ENCODE results near the gene DPH2.

Gene DPH2

DNA sequence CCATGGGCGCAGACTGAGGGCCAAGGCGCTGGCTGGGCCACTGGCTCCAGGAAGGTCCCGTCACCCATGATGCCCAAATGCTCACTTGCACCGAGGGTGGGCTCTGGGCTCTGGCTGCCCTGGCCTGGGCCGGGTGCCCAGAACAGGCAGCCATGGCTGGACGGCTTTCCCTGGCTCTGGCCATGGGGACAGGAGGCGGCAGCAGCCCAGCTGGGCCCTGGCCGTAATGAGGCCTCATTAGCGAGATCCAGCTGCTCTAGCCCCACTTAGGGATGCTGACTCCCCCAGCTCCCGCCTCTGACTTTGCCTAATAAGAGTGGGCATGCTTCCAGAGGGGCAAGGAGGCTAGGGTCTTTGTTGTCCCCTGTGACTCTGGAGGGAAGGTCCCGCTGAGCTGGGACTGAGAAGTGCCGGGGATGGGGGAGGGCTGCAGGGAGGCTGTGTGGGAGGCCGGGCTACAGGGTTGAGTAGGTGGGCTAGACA is 49.7 kb downstream of the DPH2 start:
- H3K4me3 ChIP-seq (ENCODE audit: low read length), result no peak overlapping the region
- H3K4me2 ChIP-seq (ENCODE audit: low read length), result no peak overlapping the region
- no peak overlapping the region for H2AFZ ChIP-seq (ENCODE audit: low read depth, low read length)
- no peaks in the 10 kb centered on the region for H3K27me3 ChIP-seq (ENCODE audit: low read depth, low read length)
- H3K79me2 ChIP-seq (ENCODE audit: low read length), result no peaks in the 10 kb centered on the region
- H4K20me1 ChIP-seq (ENCODE audit: insufficient read depth, low read length), result no peaks in the 10 kb centered on the region
- H3K36me3 ChIP-seq (replicated peaks; ENCODE audit: low read depth, low read length), result no peaks in the 10 kb centered on the region
- no peak overlapping the region for H3K27ac ChIP-seq (ENCODE audit: low read length)
- H3K9me3 ChIP-seq (ENCODE audit: insufficient read depth, low read length), result no peaks in the 10 kb centered on the region
- no peak for TF ChIP-seq EZH2phosphoT487 (IDR thresholded peaks at IDR 0.05; ENCODE audit: low read depth)
- TF ChIP-seq, protein P1, sequence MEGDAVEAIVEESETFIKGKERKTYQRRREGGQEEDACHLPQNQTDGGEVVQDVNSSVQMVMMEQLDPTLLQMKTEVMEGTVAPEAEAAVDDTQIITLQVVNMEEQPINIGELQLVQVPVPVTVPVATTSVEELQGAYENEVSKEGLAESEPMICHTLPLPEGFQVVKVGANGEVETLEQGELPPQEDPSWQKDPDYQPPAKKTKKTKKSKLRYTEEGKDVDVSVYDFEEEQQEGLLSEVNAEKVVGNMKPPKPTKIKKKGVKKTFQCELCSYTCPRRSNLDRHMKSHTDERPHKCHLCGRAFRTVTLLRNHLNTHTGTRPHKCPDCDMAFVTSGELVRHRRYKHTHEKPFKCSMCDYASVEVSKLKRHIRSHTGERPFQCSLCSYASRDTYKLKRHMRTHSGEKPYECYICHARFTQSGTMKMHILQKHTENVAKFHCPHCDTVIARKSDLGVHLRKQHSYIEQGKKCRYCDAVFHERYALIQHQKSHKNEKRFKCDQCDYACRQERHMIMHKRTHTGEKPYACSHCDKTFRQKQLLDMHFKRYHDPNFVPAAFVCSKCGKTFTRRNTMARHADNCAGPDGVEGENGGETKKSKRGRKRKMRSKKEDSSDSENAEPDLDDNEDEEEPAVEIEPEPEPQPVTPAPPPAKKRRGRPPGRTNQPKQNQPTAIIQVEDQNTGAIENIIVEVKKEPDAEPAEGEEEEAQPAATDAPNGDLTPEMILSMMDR (IDR thresholded peaks at IDR 0.05; ENCODE audit: low read depth, low read length), result no peak
- no peak overlapping the region for H3K9ac ChIP-seq (ENCODE audit: low read length)
- peaks cover 2% of the 10 kb centered on the region for H3K4me1 ChIP-seq (ENCODE audit: low read length)

DNA sequence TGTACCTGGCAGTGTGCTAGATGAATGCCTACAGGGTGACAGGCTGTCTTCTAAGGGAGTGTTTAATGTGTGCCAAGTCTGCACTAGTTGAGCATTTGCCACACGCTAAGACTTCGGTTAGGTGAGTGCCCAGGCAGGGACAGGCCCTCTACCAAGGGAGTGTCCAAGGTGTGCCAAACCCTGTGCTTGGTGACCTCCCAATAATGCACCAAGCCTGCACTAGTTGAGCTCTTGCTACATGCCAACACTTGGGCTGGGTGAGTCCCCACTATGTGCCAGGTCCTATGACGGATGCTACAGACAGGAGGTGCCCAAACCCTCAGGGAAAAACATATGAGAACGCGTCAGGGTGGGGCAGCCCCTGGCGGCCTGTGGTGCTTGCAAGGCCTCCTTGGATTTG is 50.7 kb downstream of the DPH2 start:
- H3K9me3 ChIP-seq (ENCODE audit: insufficient read depth, low read length), result no peaks in the 10 kb centered on the region
- no peaks in the 10 kb centered on the region for H3K79me2 ChIP-seq (ENCODE audit: low read length)
- H3K27ac ChIP-seq (ENCODE audit: low read length), result no peak overlapping the region
- no peaks in the 10 kb centered on the region for H4K20me1 ChIP-seq (ENCODE audit: insufficient read depth, low read length)
- no peak overlapping the region for H2AFZ ChIP-seq (ENCODE audit: low read depth, low read length)
- H3K4me1 ChIP-seq (ENCODE audit: low read length), result peaks cover 10% of the 10 kb centered on the region
- no peak overlapping the region for H3K9ac ChIP-seq (ENCODE audit: low read length)
- TF ChIP-seq EZH2phosphoT487 (IDR thresholded peaks at IDR 0.05; ENCODE audit: low read depth), result no peak
- TF ChIP-seq, protein P1 (IDR thresholded peaks at IDR 0.05; ENCODE audit: low read depth, low read length), result no peak
- H3K27me3 ChIP-seq (ENCODE audit: low read depth, low read length), result no peaks in the 10 kb centered on the region
- H3K36me3 ChIP-seq (replicated peaks; ENCODE audit: low read depth, low read length), result no peaks in the 10 kb centered on the region
- no peak overlapping the region for H3K4me3 ChIP-seq (ENCODE audit: low read length)
- no peak overlapping the region for H3K4me2 ChIP-seq (ENCODE audit: low read length)

DNA sequence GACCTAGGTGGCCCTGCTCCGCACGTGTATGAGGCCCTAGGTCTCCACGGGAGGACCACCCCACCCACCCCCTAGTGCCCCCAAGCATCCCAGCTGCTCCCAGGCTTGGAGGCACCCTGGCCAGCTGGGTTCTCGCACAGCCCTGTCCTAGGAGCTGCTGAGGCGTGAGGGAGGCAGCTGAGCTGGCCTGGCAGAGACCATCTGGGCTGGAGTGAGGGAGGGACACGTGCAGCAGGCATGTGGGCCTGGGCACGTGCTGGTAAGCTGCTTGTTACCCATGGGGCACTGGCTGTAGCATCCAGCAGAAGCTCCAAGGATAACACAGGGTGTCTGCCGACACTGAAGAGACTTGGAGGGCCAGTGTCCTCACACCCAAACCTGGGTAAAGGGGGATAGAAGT is 51.3 kb downstream of the DPH2 start:
- Histone ChIP-seq H3K27me3 (ENCODE audit: low read depth, low read length) (no peaks in the 10 kb centered on the region), H3K4me2 (ENCODE audit: low read length) (no peak overlapping the region), H3K4me1 (ENCODE audit: low read length) (peaks cover 16% of the 10 kb centered on the region), H3K9me3 (ENCODE audit: insufficient read depth, low read length) (no peaks in the 10 kb centered on the region), H4K20me1 (ENCODE audit: insufficient read depth, low read length) (no peaks in the 10 kb centered on the region), H3K36me3 (replicated peaks; ENCODE audit: low read depth, low read length) (no peaks in the 10 kb centered on the region), H3K79me2 (ENCODE audit: low read length) (no peaks in the 10 kb centered on the region), H2AFZ (ENCODE audit: low read depth, low read length) (no peak overlapping the region), H3K4me3 (ENCODE audit: low read length) (no peak overlapping the region), H3K9ac (ENCODE audit: low read length) (no peak overlapping the region), H3K27ac (ENCODE audit: low read length) (no peak overlapping the region)
- TF ChIP-seq EZH2phosphoT487 (IDR thresholded peaks at IDR 0.05; ENCODE audit: low read depth), result no peak
- TF ChIP-seq, protein P1 (IDR thresholded peaks at IDR 0.05; ENCODE audit: low read depth, low read length), result no peak

DNA sequence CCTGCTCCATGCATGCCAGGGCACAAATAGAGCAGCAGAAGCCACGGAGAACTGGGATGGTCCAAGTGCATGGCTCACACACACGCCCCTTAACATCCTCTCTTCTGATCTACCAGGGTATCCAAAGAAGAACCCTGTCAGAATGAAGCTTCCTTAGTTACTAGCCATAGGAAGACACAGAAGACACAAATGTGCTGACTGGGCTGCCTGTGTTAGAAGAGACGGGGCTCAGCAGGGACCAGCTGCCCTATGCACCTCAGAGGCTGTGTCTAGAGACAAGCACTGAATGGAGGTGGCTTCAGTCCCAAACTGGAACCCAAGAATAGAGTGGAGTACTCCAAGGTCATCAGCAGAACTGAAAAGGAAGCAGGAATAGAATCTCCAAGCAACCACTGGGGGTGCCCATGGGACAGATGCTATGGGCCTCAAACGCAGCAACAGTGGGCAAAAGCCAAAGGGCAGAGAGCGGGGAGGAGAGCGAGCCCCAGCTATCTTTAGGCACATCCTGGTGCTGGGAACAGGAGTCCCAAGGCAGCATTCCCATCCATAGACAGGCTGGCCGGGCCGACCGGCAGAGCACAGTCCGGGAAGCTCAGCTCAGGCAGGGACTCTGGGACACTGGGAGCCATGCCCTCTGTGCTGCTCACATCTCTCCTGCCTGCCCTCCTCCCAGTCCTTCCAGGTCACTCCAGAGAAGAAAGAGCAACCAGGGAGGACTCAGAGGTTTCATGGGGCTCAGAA is 51.9 kb downstream of the DPH2 start:
- H3K27me3 ChIP-seq (ENCODE audit: low read depth, low read length), result no peaks in the 10 kb centered on the region
- no peak overlapping the region for H2AFZ ChIP-seq (ENCODE audit: low read depth, low read length)
- no peak overlapping the region for H3K4me2 ChIP-seq (ENCODE audit: low read length)
- H3K36me3 ChIP-seq (replicated peaks; ENCODE audit: low read depth, low read length), result no peaks in the 10 kb centered on the region
- TF ChIP-seq, protein P1 (IDR thresholded peaks at IDR 0.05; ENCODE audit: low read depth, low read length), result no peak
- TF ChIP-seq EZH2phosphoT487 (IDR thresholded peaks at IDR 0.05; ENCODE audit: low read depth), result no peak
- no peaks in the 10 kb centered on the region for H3K9me3 ChIP-seq (ENCODE audit: insufficient read depth, low read length)
- H4K20me1 ChIP-seq (ENCODE audit: insufficient read depth, low read length), result no peaks in the 10 kb centered on the region
- H3K9ac ChIP-seq (ENCODE audit: low read length), result no peak overlapping the region
- no peak overlapping the region for H3K27ac ChIP-seq (ENCODE audit: low read length)
- peaks cover 17% of the 10 kb centered on the region for H3K4me1 ChIP-seq (ENCODE audit: low read length)
- no peak overlapping the region for H3K4me3 ChIP-seq (ENCODE audit: low read length)
- no peaks in the 10 kb centered on the region for H3K79me2 ChIP-seq (ENCODE audit: low read length)
